Colonic mucosa (tissue), 4 donors: ENCODE measurements around the gene RPS17. TPM values are rescaled to one million over a fixed set of nuclear protein-coding genes. Genes with fewer than 3 reads are reported as not detected.
"Not testable (repeated sequence)": the region's sequence is repeated elsewhere in the genome, so short reads cannot be mapped to it uniquely, and the experiment has no call there.

Experiments
- DNase-seq: peaks from one replicate; pipeline ENCODE4 v3.0.0-alpha.2; 2020
- H3K27ac ChIP-seq: fragments of 200-600 bp; one replicate; pipeline ENCODE4 v1.8.0; 2021
- H3K27me3 ChIP-seq: fragments of 200-600 bp; one replicate; pipeline ENCODE4 v1.8.0; 2021
- H3K36me3 ChIP-seq: fragments of 200-600 bp; one replicate; pipeline ENCODE4 v1.8.0; 2021
- H3K4me1 ChIP-seq: fragments of 200-600 bp; one replicate; pipeline ENCODE4 v1.8.0; 2021; ENCODE audit warnings: mild to moderate bottlenecking
- H3K4me3 ChIP-seq: fragments of 200-600 bp; one replicate; pipeline ENCODE4 v1.8.0; 2021
- H3K9ac ChIP-seq, 2 donors: one replicate each; pipeline ENCODE4 v1.7.0; 2013; ENCODE audit warnings: control low read depth in 2 of 2, low read depth in 2 of 2, low read length in 2 of 2
- H3K9me3 ChIP-seq: fragments of 200-600 bp; one replicate; pipeline ENCODE4 v1.8.0; 2021
- intact Hi-C: fragments of 100-400 bp; cut with DNase I; formaldehyde crosslinking; loops from one replicate; pipeline ENCODE4 v1.14.1; 2022
- total RNA-seq, 2 donors: library from RNA; stranded (reverse); fragmentation: NEBNext Ultra II Directional in 1 of 2; extraction: Animal tissue kit (Norgen Biotek cat#: 25700) in 1 of 2; gene quantifications; one replicate each; pipeline ENCODE4 v1.2.1, GENCODE V29; 2021
- TF ChIP-seq, protein P1 (sequence below): fragments of 200-600 bp; IDR thresholded peaks from one replicate; pipeline ENCODE4 v1.8.0; 2022; ENCODE audit warnings: antibody characterized with exemption, mild to moderate bottlenecking
- donor health status: healthy.
- donor health status: DM: no; HTN: no; CAD: no.
- donor health status: DM: no; HTN: no; CAD: no.

Gene RPS17
- total RNA-seq, 2 donors from 2014 or later: 909 to 1,247 TPM

DNA sequence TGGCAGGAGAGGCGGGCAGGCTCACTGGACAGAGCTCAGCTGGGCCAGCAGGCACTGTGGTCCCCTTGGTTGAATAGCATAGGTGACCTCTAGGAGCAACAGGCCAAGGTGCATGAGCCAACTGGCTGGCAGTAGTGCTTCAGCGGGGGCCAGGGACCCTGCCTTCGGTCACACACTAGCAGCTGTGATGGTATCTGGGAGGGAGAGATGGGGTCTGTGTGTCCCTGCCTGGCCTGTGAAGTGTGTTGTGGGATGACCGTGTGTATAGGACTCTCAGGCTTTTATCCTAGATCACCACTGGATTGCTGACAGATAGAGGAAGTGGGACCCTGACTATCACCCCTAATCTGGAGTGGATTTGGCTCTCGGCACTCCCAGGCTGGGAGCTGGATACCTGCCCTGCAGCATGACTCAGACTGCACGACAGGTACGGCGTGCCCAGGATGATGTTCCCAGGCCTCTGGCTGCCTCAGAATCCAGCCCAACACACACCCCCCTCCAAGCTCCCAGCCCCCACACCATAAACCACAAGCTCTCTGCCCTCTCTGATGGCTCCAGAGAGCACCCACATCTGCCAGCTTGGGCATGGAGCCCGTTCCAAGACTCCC, 7.8 kb downstream of the RPS17 start:
- Histone ChIP-seq H3K9me3 (no peaks in the 10 kb centered on the region), H3K27ac (no peak overlapping the region), H3K4me3 (no peak overlapping the region), H3K27me3 (no peaks in the 10 kb centered on the region), H3K9ac (no peak overlapping the region), H3K36me3 (peaks cover 5% of the 10 kb centered on the region), H3K4me1 (no peaks in the 10 kb centered on the region)
- intact Hi-C loops: loop anchor here (10.0 kb wide), 2 partner anchors 222 to 482 kb away; partner anchors contain the start of gene C15orf40
- DNase-seq: no peak
- TF ChIP-seq, protein P1, sequence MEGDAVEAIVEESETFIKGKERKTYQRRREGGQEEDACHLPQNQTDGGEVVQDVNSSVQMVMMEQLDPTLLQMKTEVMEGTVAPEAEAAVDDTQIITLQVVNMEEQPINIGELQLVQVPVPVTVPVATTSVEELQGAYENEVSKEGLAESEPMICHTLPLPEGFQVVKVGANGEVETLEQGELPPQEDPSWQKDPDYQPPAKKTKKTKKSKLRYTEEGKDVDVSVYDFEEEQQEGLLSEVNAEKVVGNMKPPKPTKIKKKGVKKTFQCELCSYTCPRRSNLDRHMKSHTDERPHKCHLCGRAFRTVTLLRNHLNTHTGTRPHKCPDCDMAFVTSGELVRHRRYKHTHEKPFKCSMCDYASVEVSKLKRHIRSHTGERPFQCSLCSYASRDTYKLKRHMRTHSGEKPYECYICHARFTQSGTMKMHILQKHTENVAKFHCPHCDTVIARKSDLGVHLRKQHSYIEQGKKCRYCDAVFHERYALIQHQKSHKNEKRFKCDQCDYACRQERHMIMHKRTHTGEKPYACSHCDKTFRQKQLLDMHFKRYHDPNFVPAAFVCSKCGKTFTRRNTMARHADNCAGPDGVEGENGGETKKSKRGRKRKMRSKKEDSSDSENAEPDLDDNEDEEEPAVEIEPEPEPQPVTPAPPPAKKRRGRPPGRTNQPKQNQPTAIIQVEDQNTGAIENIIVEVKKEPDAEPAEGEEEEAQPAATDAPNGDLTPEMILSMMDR: no peak

DNA sequence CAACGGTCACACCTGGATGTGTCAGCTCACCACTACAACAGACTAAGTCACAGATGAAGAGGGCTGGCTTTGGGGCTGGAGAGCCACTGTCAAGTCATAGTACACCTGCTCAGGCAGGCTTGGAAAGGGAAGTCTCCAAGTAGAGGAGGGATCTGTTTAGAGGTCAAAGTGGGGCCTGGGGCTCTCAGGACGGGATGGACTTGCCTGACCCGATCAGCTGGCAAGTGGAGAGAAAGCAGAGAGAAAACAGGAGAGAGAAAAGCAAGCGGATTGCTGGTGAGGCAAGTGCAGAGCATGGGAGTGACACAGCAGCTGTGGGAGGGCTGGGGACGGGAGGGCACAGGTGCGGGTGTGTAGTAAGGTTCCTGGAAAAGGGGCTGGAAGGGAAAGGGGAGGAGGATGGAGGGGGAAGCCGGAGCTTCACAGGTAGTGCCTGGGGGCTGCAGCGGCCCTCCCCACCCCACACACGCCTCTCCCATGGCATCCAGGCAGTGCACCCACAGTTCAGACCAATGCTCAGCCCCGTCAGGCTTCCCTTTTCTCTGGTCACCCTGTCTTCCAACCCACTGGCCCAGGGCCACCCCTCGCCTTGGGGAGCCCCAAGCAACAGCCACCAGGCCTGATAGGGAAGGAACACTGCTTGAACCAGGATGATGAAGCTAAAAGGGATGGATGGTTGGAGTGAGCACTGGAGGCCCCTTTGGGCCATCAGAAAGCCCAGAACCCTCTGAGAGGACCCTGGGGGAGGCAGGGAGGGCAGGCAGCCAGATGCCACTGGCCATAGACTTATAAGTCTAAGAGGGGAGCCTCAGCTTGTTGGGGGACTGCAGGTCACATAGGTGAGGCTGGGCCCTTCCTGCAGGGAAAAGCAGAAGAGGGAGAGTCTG, 8.5 kb downstream of the RPS17 start:
- Histone ChIP-seq H3K9me3 (no peaks in the 10 kb centered on the region), H3K27me3 (no peaks in the 10 kb centered on the region), H3K36me3 (no peaks in the 10 kb centered on the region), H3K9ac (no peak overlapping the region), H3K27ac (no peak overlapping the region), H3K4me1 (no peaks in the 10 kb centered on the region), H3K4me3 (no peak overlapping the region)
- TF ChIP-seq, protein P1: no peak
- DNase-seq: no peak
- intact Hi-C loops: loop anchor here (10.0 kb wide), 2 partner anchors 223 to 483 kb away; partner anchors contain the start of gene C15orf40

DNA sequence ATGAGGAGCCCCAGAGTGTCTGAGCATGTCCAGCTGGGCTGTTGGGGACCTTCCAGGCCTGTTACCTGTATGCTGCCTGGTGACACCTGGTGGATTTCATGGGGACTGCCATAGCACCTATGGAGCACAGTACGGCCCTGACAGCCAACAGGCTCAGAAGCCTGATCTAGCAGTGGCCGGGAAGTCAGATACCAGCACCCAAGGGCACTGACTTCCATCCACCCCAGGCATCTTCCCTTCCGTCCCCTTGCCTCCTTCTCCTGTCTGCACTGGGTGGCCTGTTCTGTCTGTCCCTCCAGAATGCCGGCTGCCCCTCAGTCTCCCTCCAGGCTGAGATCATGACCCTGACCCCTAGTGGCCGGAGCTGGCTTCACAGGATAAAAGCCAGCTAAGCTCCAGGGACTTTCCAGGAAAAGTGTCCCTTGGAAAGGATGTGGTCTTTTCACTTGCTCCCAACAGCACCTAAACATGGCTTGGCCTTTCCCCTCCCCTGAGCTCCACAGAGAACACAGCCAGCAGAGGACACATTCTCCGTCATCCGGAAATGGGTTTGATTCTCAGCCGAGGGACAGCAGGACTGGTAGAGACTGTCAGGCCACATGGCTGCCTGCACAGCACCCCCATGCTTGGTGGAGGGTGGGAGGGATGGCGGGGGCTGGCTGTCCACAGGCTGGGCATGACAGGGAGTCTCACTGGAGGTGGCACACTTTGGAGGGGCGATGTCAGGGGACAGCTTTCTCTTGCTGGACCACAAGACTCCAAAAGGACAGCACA, 9.5 kb downstream of the RPS17 start:
- Histone ChIP-seq H3K4me1 (no peaks in the 10 kb centered on the region), H3K36me3 (no peaks in the 10 kb centered on the region), H3K9ac (peak overlapping the region; percentile 46 to 51), H3K4me3 (peak overlapping the region; percentile 31), H3K27ac (no peak overlapping the region), H3K27me3 (no peaks in the 10 kb centered on the region), H3K9me3 (no peaks in the 10 kb centered on the region)
- TF ChIP-seq, protein P1: peak; percentile 80
- peak; percentile 80 for DNase-seq
- intact Hi-C loops: loop anchor here (10.0 kb wide), 2 partner anchors 224 to 484 kb away; partner anchors contain the start of gene C15orf40

DNA sequence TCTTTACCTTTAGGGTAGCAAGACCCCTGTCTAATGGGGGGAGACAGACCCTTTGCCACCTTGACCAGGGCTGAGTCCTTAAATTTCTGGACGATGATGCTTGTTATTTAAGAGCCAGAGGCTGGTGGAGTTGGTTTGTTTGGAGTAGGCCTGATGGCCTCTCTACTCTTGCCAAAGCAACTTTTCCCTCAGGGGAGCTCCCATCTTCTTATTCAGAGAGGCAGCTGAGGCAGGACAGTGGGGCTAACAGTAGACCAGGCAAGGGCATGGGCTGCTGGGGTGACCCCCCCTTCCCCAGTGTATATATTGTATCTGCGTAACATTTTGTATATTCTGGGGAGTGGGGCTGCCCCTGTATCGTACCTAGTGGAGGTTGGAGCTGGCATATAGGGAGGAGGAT, 10.3 kb downstream of the RPS17 start:
- Histone ChIP-seq H3K9ac (no peak overlapping the region), H3K4me3 (no peak overlapping the region), H3K27me3 (no peaks in the 10 kb centered on the region), H3K36me3 (no peaks in the 10 kb centered on the region), H3K27ac (no peak overlapping the region), H3K9me3 (no peaks in the 10 kb centered on the region), H3K4me1 (no peaks in the 10 kb centered on the region)
- no peak for DNase-seq
- TF ChIP-seq, protein P1: no peak
- intact Hi-C loops: loop anchor here (10.0 kb wide), 2 partner anchors 225 to 485 kb away; partner anchors contain the start of gene C15orf40

DNA sequence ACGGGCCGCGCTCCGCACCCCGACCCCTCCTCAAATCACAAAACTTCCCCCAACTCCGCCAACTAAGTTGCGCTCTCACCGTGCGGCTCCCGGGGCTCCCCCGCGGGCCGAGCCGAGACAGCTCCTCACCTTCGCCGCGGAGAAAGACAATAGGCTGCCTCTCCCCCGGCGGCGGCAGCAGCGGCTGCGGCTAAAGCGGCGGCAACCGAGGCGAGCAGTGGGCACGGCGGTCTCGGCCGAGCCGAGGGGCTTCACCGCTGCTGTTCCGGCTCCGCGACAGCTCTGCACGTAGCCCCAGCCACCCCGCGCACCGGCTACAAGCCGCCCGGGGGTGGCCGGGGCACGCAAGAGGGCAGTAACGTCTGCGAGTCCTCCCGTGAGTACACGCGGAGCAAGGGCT, 26.7 kb downstream of the RPS17 start:
- intact Hi-C loops, DNase-seq, H3K36me3 ChIP-seq, H3K27ac ChIP-seq, H3K9ac ChIP-seq, H3K27me3 ChIP-seq, H3K9me3 ChIP-seq, H3K4me3 ChIP-seq, H3K4me1 ChIP-seq: not testable (repeated sequence)

DNA sequence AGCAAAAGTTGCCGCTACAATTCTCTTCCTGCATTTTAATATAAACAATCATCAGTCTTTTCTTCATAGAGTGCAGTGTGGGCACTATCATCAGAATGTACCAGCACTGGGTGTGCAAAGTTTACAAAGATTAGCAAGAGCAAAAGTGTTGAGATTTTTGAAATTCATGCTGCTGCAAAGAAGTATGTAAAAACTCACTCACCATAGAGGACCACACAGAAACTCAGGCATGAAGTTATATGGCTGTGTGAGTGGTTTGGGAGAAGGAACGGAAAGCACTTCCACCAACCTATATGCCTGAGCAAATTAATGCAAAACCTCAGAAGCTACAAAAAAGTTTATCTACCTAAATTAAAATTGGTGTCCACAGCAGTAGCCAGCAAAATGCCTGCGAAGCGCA, 32.6 kb downstream of the RPS17 start:
- H3K4me1 ChIP-seq, H3K9ac ChIP-seq, intact Hi-C loops, H3K27me3 ChIP-seq, H3K4me3 ChIP-seq, H3K36me3 ChIP-seq, H3K27ac ChIP-seq, H3K9me3 ChIP-seq, DNase-seq: not testable (repeated sequence)

DNA sequence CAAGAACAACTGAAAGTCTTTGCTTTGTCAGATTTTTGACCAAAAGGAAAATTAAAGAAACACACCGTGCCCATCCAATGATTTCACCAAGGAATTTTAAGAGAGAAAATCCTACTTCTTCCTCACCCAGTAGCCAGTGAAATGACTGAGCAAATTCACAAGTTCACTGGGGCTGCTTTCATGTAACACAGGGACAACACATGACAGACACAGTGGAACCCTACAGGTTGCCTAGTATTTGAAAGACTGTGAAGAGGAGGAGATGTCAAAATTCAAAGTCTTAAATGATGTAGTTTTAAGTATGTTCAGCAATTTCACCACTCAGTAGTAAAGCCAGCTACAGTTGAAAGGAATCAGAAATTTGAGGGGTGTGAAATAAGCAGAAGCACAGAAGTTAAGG, 33.2 kb downstream of the RPS17 start:
- H3K27me3 ChIP-seq, H3K9ac ChIP-seq, H3K9me3 ChIP-seq, H3K27ac ChIP-seq, DNase-seq, H3K4me3 ChIP-seq, H3K4me1 ChIP-seq, H3K36me3 ChIP-seq, intact Hi-C loops: not testable (repeated sequence)

DNA sequence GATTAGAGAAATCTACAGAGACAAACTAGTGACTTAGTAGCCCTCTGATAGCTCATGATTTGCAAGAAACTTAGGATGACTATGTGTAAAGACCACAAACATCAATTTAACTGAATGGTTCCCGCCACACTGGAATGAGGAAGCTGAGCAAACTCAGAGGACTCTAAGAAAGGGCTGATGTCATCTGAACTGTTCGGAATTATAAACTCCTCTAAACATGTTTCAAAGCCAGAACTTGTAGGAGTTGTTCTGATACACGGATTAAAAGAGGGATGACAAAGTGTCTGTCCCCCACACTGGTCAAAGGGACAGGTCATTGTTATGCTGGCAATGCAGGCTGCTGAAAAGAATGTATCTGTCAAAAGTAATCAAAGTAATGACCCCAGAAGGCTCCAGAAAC, 34.4 kb downstream of the RPS17 start:
- DNase-seq, H3K4me1 ChIP-seq, intact Hi-C loops, H3K27ac ChIP-seq, H3K36me3 ChIP-seq, H3K9me3 ChIP-seq, H3K4me3 ChIP-seq, H3K9ac ChIP-seq, H3K27me3 ChIP-seq: not testable (repeated sequence)

DNA sequence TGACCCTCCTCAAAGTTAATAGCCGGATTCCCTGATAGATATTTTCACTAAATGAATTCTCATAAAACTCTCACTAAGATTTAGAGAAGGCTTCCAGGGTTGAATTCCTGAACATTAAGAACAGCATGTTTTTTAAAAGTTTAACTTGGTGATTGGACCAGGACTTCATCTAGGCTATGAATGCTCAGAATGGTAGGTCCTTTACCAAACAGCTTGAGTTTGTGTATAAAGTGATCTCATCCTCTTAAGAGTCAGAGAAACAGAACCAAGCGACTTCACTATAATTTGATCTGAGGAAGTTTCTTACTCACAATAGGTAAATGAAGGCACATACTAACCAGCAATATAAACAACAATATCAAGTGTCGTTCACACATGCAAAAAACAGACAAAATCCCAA, 36.2 kb downstream of the RPS17 start:
- DNase-seq, H3K27me3 ChIP-seq, H3K27ac ChIP-seq, intact Hi-C loops, H3K9me3 ChIP-seq, H3K9ac ChIP-seq, H3K4me1 ChIP-seq, H3K36me3 ChIP-seq, H3K4me3 ChIP-seq: not testable (repeated sequence)
